Measurements from ENCODE around the gene TNIP1.

Gene TNIP1

GRCh38 chr5:151014680-151015343 lies 66.0 kb downstream of the TNIP1 start:
- Histone ChIP-seq H3K9me3 (ENCODE audit: control insufficient read depth, insufficient read depth, low read length) (no peaks in the 10 kb centered on the region), H3K9ac (ENCODE audit: low read depth, low read length) (no peak overlapping the region), H3K36me3 (ENCODE audit: insufficient read depth, low read length) (no peaks in the 10 kb centered on the region), H3K4me1 (ENCODE audit: insufficient read depth, low read length) (no peaks in the 10 kb centered on the region)

GRCh38 chr5:151012862-151013261 lies 68.0 kb downstream of the TNIP1 start:
- Histone ChIP-seq H3K4me1 (ENCODE audit: insufficient read depth, low read length) (no peaks in the 10 kb centered on the region), H3K36me3 (ENCODE audit: insufficient read depth, low read length) (no peaks in the 10 kb centered on the region), H3K9me3 (ENCODE audit: control insufficient read depth, insufficient read depth, low read length) (no peaks in the 10 kb centered on the region), H3K9ac (ENCODE audit: low read depth, low read length) (no peak overlapping the region)

- H3K9ac ChIP-seq (ENCODE audit: low read depth, low read length): no peak overlapping the region
- H3K9me3 ChIP-seq (ENCODE audit: control insufficient read depth, insufficient read depth, low read length): no peaks in the 10 kb centered on the region
- no peaks in the 10 kb centered on the region for H3K36me3 ChIP-seq (ENCODE audit: insufficient read depth, low read length)
- no peaks in the 10 kb centered on the region for H3K4me1 ChIP-seq (ENCODE audit: insufficient read depth, low read length)
Observed at GRCh38 chr5:151008906-151009305, 71.9 kb downstream of the TNIP1 start.

- H3K36me3 ChIP-seq (ENCODE audit: insufficient read depth, low read length): no peaks in the 10 kb centered on the region
- H3K9ac ChIP-seq (ENCODE audit: low read depth, low read length): no peak overlapping the region
Observed at GRCh38 chr5:151008210-151008491, 72.7 kb downstream of the TNIP1 start.

GRCh38 chr5:151007430-151008209 lies 73.2 kb downstream of the TNIP1 start:
- H3K4me1 ChIP-seq (ENCODE audit: insufficient read depth, low read length): no peaks in the 10 kb centered on the region
- H3K9me3 ChIP-seq (ENCODE audit: control insufficient read depth, insufficient read depth, low read length): no peaks in the 10 kb centered on the region
- no peaks in the 10 kb centered on the region for H3K36me3 ChIP-seq (ENCODE audit: insufficient read depth, low read length)
- H3K9ac ChIP-seq (ENCODE audit: low read depth, low read length): no peak overlapping the region

More at GRCh38 chr5:151008210-151008491, 72.7 kb downstream of the TNIP1 start:
- Histone ChIP-seq H3K4me1 (ENCODE audit: insufficient read depth, low read length) (no peaks in the 10 kb centered on the region), H3K9me3 (ENCODE audit: control insufficient read depth, insufficient read depth, low read length) (no peaks in the 10 kb centered on the region)

GRCh38 chr5:151006704-151007334 lies 74.0 kb downstream of the TNIP1 start:
- no peaks in the 10 kb centered on the region for H3K4me1 ChIP-seq (ENCODE audit: insufficient read depth, low read length)
- no peaks in the 10 kb centered on the region for H3K36me3 ChIP-seq (ENCODE audit: insufficient read depth, low read length)
- no peak overlapping the region for H3K9ac ChIP-seq (ENCODE audit: low read depth, low read length)
- no peaks in the 10 kb centered on the region for H3K9me3 ChIP-seq (ENCODE audit: control insufficient read depth, insufficient read depth, low read length)

- no peaks in the 10 kb centered on the region for H3K9me3 ChIP-seq (ENCODE audit: control insufficient read depth, insufficient read depth, low read length)
Observed at GRCh38 chr5:151005950-151006576, 74.8 kb downstream of the TNIP1 start.

GRCh38 chr5:151005187-151005949 lies 75.5 kb downstream of the TNIP1 start:
- Histone ChIP-seq H3K4me1 (ENCODE audit: insufficient read depth, low read length) (no peaks in the 10 kb centered on the region), H3K9me3 (ENCODE audit: control insufficient read depth, insufficient read depth, low read length) (no peaks in the 10 kb centered on the region), H3K9ac (ENCODE audit: low read depth, low read length) (no peak overlapping the region), H3K36me3 (ENCODE audit: insufficient read depth, low read length) (no peaks in the 10 kb centered on the region)

More at GRCh38 chr5:151005950-151006576, 74.8 kb downstream of the TNIP1 start:
- no peaks in the 10 kb centered on the region for H3K36me3 ChIP-seq (ENCODE audit: insufficient read depth, low read length)
- no peaks in the 10 kb centered on the region for H3K4me1 ChIP-seq (ENCODE audit: insufficient read depth, low read length)
- H3K9ac ChIP-seq (ENCODE audit: low read depth, low read length): no peak overlapping the region

- no peak overlapping the region for H3K9ac ChIP-seq (ENCODE audit: low read depth, low read length)
- H3K36me3 ChIP-seq (ENCODE audit: insufficient read depth, low read length): no peaks in the 10 kb centered on the region
- H3K9me3 ChIP-seq (ENCODE audit: control insufficient read depth, insufficient read depth, low read length): no peaks in the 10 kb centered on the region
- H3K4me1 ChIP-seq (ENCODE audit: insufficient read depth, low read length): no peaks in the 10 kb centered on the region
Observed at GRCh38 chr5:151004499-151004898, 76.3 kb downstream of the TNIP1 start.

- Histone ChIP-seq H3K4me1 (ENCODE audit: insufficient read depth, low read length) (no peaks in the 10 kb centered on the region), H3K9ac (ENCODE audit: low read depth, low read length) (no peak overlapping the region), H3K36me3 (ENCODE audit: insufficient read depth, low read length) (no peaks in the 10 kb centered on the region), H3K9me3 (ENCODE audit: control insufficient read depth, insufficient read depth, low read length) (no peaks in the 10 kb centered on the region)
Observed at GRCh38 chr5:151003503-151003860, 77.4 kb downstream of the TNIP1 start.

GRCh38 chr5:151002681-151003502 lies 77.9 kb downstream of the TNIP1 start:
- no peaks in the 10 kb centered on the region for H3K9me3 ChIP-seq (ENCODE audit: control insufficient read depth, insufficient read depth, low read length)
- H3K9ac ChIP-seq (ENCODE audit: low read depth, low read length): no peak overlapping the region
- no peaks in the 10 kb centered on the region for H3K4me1 ChIP-seq (ENCODE audit: insufficient read depth, low read length)
- H3K36me3 ChIP-seq (ENCODE audit: insufficient read depth, low read length): no peaks in the 10 kb centered on the region

- no peaks in the 10 kb centered on the region for H3K9me3 ChIP-seq (ENCODE audit: control insufficient read depth, insufficient read depth, low read length)
- H3K9ac ChIP-seq (ENCODE audit: low read depth, low read length): no peak overlapping the region
- no peaks in the 10 kb centered on the region for H3K36me3 ChIP-seq (ENCODE audit: insufficient read depth, low read length)
- no peaks in the 10 kb centered on the region for H3K4me1 ChIP-seq (ENCODE audit: insufficient read depth, low read length)
Observed at GRCh38 chr5:151002250-151002649, 78.6 kb downstream of the TNIP1 start.

GRCh38 chr5:151001436-151001835 lies 79.4 kb downstream of the TNIP1 start:
- Histone ChIP-seq H3K9ac (ENCODE audit: low read depth, low read length) (no peak overlapping the region), H3K9me3 (ENCODE audit: control insufficient read depth, insufficient read depth, low read length) (no peaks in the 10 kb centered on the region), H3K4me1 (ENCODE audit: insufficient read depth, low read length) (no peaks in the 10 kb centered on the region), H3K36me3 (ENCODE audit: insufficient read depth, low read length) (no peaks in the 10 kb centered on the region)

All from ES-I3 (cell line).